B cell (primary cell): ENCODE data around the gene CUBN. TPM values are rescaled to one million over a fixed set of nuclear protein-coding genes. Genes with fewer than 3 reads are reported as not detected.
"Not testable (repeated sequence)": the region's sequence is repeated elsewhere in the genome, so short reads cannot be mapped to it uniquely, and the experiment has no call there.

Experiments used
- ATAC-seq: fragments of 200-7000 bp; cut with Tn5 transposase; one replicate; pipeline ENCODE4 v1.10.0; 2021; ENCODE audit warnings: low read depth, mild to moderate bottlenecking, moderate number of reproducible peaks, moderate library complexity
- CTCF ChIA-PET: fragments of 350-600 bp; sonication (Branson Sonifier 250); formaldehyde crosslinking; loops from one replicate; lab custom pipeline; 2021; ENCODE audit warnings: antibody characterized with exemption, inconsistent platforms; lab: Charles Lee
- POLR2A ChIA-PET: fragments of 350-600 bp; sonication (Branson Sonifier 250); formaldehyde crosslinking; loops from one replicate; lab custom pipeline; 2021; ENCODE audit warnings: antibody characterized with exemption; lab: Charles Lee
- DNase-seq: peaks from one replicate; pipeline ENCODE4 v3.0.0; 2013
- H2AFZ ChIP-seq: 2 replicates; pipeline ENCODE4 v1.6.1; 2012; ENCODE audit warnings: mild to moderate bottlenecking, low read depth, low read length; ENCODE audit not compliant: insufficient read depth, poor library complexity, severe bottlenecking
- H3K27ac ChIP-seq, 2 donors: 1 replicate in 1 of 2; 2 replicates in 1 of 2; pipeline ENCODE4 v1.5.1; 2012 to 2013; ENCODE audit warnings: low read length in 2 of 2, mild to moderate bottlenecking in 2 of 2, moderate library complexity in 1 of 2
- H3K27me3 ChIP-seq, 4 experiments: fragments of 200-600 bp in 1 of 4; sonication (generic) in 1 of 4; replicated peaks in 1 of 4; 1 replicate in 2 of 4; 2 replicates in 2 of 4; pipeline versions ENCODE4 v1.6.1 to v1.7.0; 2013 to 2016; ENCODE audit warnings: low read length in 3 of 4, mild to moderate bottlenecking in 2 of 4, mixed read lengths in 1 of 4, moderate library complexity in 1 of 4; ENCODE audit not compliant: insufficient read depth in 4 of 4, control insufficient read depth in 3 of 4; ENCODE audit errors: control extremely low read depth in 1 of 4
- H3K36me3 ChIP-seq, 2 experiments: replicated peaks in 1 of 2; 1 replicate in 1 of 2; 2 replicates in 1 of 2; pipeline versions ENCODE4 v1.6.1 to v1.7.1; 2013; ENCODE audit warnings: low read length in 1 of 2; ENCODE audit not compliant: insufficient read depth in 2 of 2, control insufficient read depth in 1 of 2; ENCODE audit errors: control extremely low read depth in 1 of 2, extremely low read depth in 1 of 2
- H3K4me1 ChIP-seq, 2 donors: fragments of 200-600 bp in 1 of 2; sonication (generic) in 1 of 2; 1 replicate in 1 of 2; 2 replicates in 1 of 2; pipeline versions ENCODE4 v1.5.1 to v1.6.1; 2013 to 2017; ENCODE audit warnings: low read length in 2 of 2; ENCODE audit not compliant: control insufficient read depth in 2 of 2, insufficient read depth in 2 of 2
- H3K4me2 ChIP-seq: replicated peaks from 2 replicates; pipeline ENCODE3; 2012; ENCODE audit warnings: mild to moderate bottlenecking, low read depth, low read length; ENCODE audit not compliant: poor library complexity, severe bottlenecking
- H3K4me3 ChIP-seq, 5 experiments: fragments of 200-600 bp in 1 of 5; sonication (generic) in 1 of 5; 1 replicate in 3 of 5; 2 replicates in 2 of 5; pipeline versions ENCODE4 v1.5.1 to v1.7.0; 2011 to 2016; ENCODE audit warnings: low read length in 4 of 5, mild to moderate bottlenecking in 4 of 5, low read depth in 2 of 5, control low read depth in 1 of 5, moderate library complexity in 1 of 5; ENCODE audit not compliant: insufficient read depth in 1 of 5; ENCODE audit errors: control extremely low read depth in 1 of 5, extremely low read depth in 1 of 5
- H3K79me2 ChIP-seq: fragments of 200-600 bp; sonication (generic); one replicate; pipeline ENCODE4 v1.6.0; 2016; ENCODE audit warnings: low read length; ENCODE audit not compliant: control insufficient read depth, insufficient read depth
- H3K9ac ChIP-seq: fragments of 200-600 bp; sonication (generic); 2 replicates; pipeline ENCODE4 v1.6.1; 2017; ENCODE audit warnings: mild to moderate bottlenecking, low read length, moderate library complexity
- H3K9me3 ChIP-seq, 3 donors: one replicate each; pipeline versions ENCODE4 v1.6.1 to v1.7.1; 2013; ENCODE audit warnings: low read length in 2 of 3; ENCODE audit not compliant: control insufficient read depth in 2 of 3, insufficient read depth in 1 of 3; ENCODE audit errors: control extremely low read depth in 1 of 3
- H4K20me1 ChIP-seq: 2 replicates; pipeline ENCODE4 v1.6.0; 2012; ENCODE audit warnings: mild to moderate bottlenecking, low read length; ENCODE audit not compliant: insufficient read depth, control insufficient read depth, poor library complexity, severe bottlenecking
- H3K27ac Mint-ChIP-seq: one replicate; pipeline ENCODE4 v1.8.0; 2021; ENCODE audit warnings: mixed read lengths
- H3K27me3 Mint-ChIP-seq: one replicate; pipeline ENCODE4 v1.8.0; 2021; ENCODE audit warnings: mixed read lengths
- H3K4me1 Mint-ChIP-seq: one replicate; pipeline ENCODE4 v1.8.0; 2021; ENCODE audit warnings: mixed read lengths
- H3K4me3 Mint-ChIP-seq: one replicate; pipeline ENCODE4 v1.8.0; 2021; ENCODE audit warnings: mixed read lengths
- H3K9me3 Mint-ChIP-seq: one replicate; pipeline ENCODE4 v1.8.0; 2022; ENCODE audit warnings: mixed read lengths; ENCODE audit not compliant: insufficient read depth
- EZH2 ChIP-seq: IDR thresholded peaks from 2 replicates; pipeline ENCODE4 v1.6.1; 2012; ENCODE audit warnings: borderline replicate concordance, low read depth, mild to moderate bottlenecking, moderate library complexity, low read length; ENCODE audit not compliant: insufficient read depth, poor library complexity, severe bottlenecking
- WGBS: methylation state at CpG from one replicate; pipeline ENCODE4 v1.1.5; 2013; ENCODE audit warnings: missing lambda C conversion rate; ENCODE audit not compliant: insufficient coverage; 5-methylcytosine and 5-hydroxymethylcytosine counted together
- intact Hi-C: fragments of 100-400 bp; cut with micrococcal nuclease; formaldehyde crosslinking; loops from one replicate; pipeline ENCODE4 v1.10.0; 2022
- polyA plus RNA-seq: library from polyadenylated mRNA; depleted of rRNA; stranded (reverse); fragments of >200 nt; gene quantifications from 2 replicates; pipeline ENCODE4 v1.2.3, GENCODE V29; 2012
- total RNA-seq, 2 donors: library from RNA; stranded (reverse); fragments of 120-200 nt in 1 of 2; gene quantifications; 1 replicate in 1 of 2; 2 replicates in 1 of 2; pipeline versions ENCODE4 v1.2.3 to v1.2.4, GENCODE V29; 2013 to 2022
- TF ChIP-seq, protein P1 (sequence below): fragments of 200-600 bp; IDR thresholded peaks from one replicate; pipeline ENCODE4 v1.8.0; 2022; ENCODE audit warnings: antibody characterized with exemption, mild to moderate bottlenecking

Gene CUBN
- total and polyA plus RNA-seq, 2 donors (not counting 1 experiment from before 2014, with no cell fraction given) = 4.2 to 5.7 TPM

DNA sequence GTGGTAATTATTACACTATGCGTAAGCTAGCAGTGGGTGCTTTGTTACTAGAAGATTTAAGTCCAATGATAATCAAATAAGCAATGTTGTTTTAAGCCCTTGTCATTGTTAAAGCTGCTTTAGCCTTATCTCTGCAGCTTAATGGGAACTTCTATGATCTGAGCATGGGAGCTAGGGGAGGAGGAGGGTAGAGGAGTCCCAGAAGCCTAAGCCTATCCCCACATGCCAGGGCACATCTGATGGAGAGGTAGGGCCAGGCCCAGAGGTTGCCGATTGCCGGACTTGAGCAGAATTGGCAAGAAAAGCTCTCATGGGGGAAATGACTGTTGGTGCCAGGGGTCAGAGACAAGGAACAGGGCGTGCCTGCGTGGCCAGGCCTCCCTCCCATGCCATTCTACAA, 13.4 kb downstream of the CUBN start:
- no peak overlapping the region for H3K4me2 ChIP-seq
- H3K4me1 ChIP-seq = no peaks in the 10 kb centered on the region
- TF ChIP-seq EZH2 = no peak
- TF ChIP-seq, protein P1, sequence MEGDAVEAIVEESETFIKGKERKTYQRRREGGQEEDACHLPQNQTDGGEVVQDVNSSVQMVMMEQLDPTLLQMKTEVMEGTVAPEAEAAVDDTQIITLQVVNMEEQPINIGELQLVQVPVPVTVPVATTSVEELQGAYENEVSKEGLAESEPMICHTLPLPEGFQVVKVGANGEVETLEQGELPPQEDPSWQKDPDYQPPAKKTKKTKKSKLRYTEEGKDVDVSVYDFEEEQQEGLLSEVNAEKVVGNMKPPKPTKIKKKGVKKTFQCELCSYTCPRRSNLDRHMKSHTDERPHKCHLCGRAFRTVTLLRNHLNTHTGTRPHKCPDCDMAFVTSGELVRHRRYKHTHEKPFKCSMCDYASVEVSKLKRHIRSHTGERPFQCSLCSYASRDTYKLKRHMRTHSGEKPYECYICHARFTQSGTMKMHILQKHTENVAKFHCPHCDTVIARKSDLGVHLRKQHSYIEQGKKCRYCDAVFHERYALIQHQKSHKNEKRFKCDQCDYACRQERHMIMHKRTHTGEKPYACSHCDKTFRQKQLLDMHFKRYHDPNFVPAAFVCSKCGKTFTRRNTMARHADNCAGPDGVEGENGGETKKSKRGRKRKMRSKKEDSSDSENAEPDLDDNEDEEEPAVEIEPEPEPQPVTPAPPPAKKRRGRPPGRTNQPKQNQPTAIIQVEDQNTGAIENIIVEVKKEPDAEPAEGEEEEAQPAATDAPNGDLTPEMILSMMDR = no peak
- CTCF ChIA-PET = no interaction called here
- H3K4me3 Mint-ChIP-seq = no peak overlapping the region
- no peaks in the 10 kb centered on the region for H3K27me3 ChIP-seq
- no peak overlapping the region for H3K9ac ChIP-seq
- H2AFZ ChIP-seq = no peak overlapping the region
- H3K27me3 Mint-ChIP-seq = no peaks in the 10 kb centered on the region
- H3K4me3 ChIP-seq = no peak overlapping the region
- DNase-seq = no peak
- no peak overlapping the region for H3K27ac Mint-ChIP-seq
- no peaks in the 10 kb centered on the region for H3K9me3 ChIP-seq
- ATAC-seq = no peak
- no peaks in the 10 kb centered on the region for H3K36me3 ChIP-seq
- no CpG with 5 or more reads among the region's 5 CpGs for WGBS
- H3K4me1 Mint-ChIP-seq = no peaks in the 10 kb centered on the region
- no peak overlapping the region for H3K27ac ChIP-seq
- H3K9me3 Mint-ChIP-seq = no peaks in the 10 kb centered on the region
- no peaks in the 10 kb centered on the region for H3K79me2 ChIP-seq
- no peaks in the 10 kb centered on the region for H4K20me1 ChIP-seq
- intact Hi-C loops = no loop called here
- POLR2A ChIA-PET = no interaction called here

DNA sequence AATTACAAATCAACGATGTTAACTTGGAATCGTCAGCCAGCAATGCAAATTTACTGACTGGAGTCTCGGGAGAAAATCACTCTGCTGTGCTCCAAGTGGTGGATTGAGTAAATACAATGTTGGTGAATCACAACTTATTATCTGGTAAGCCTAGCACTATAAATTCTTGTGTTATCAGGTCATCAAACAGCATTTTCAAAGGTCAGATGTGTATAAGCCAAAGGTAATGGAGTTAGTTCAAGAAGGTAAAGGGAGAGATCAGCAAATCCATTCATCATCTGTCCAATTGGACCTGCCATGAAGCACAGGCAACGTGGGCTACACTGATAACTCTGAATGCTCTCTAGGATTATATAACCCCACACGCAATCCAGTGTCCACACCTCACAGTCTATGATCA, 13.9 kb downstream of the CUBN start:
- Mint-ChIP-seq H3K27ac (no peak overlapping the region), H3K27me3 (no peaks in the 10 kb centered on the region), H3K4me1 (no peaks in the 10 kb centered on the region), H3K9me3 (no peaks in the 10 kb centered on the region), H3K4me3 (no peak overlapping the region)
- Histone ChIP-seq H3K36me3 (no peaks in the 10 kb centered on the region), H3K4me1 (no peaks in the 10 kb centered on the region), H3K9ac (no peak overlapping the region), H3K4me3 (no peak overlapping the region), H3K27me3 (no peaks in the 10 kb centered on the region), H3K27ac (no peak overlapping the region), H3K9me3 (no peaks in the 10 kb centered on the region), H2AFZ (no peak overlapping the region), H4K20me1 (no peaks in the 10 kb centered on the region), H3K79me2 (no peaks in the 10 kb centered on the region), H3K4me2 (no peak overlapping the region)
- CTCF ChIA-PET = no interaction called here
- POLR2A ChIA-PET = no interaction called here
- intact Hi-C loops = no loop called here
- WGBS = 83% methylated on average over 1 of the region's 5 CpGs
- TF ChIP-seq, protein P1 = no peak
- no peak for TF ChIP-seq EZH2
- DNase-seq = no peak
- ATAC-seq = no peak

DNA sequence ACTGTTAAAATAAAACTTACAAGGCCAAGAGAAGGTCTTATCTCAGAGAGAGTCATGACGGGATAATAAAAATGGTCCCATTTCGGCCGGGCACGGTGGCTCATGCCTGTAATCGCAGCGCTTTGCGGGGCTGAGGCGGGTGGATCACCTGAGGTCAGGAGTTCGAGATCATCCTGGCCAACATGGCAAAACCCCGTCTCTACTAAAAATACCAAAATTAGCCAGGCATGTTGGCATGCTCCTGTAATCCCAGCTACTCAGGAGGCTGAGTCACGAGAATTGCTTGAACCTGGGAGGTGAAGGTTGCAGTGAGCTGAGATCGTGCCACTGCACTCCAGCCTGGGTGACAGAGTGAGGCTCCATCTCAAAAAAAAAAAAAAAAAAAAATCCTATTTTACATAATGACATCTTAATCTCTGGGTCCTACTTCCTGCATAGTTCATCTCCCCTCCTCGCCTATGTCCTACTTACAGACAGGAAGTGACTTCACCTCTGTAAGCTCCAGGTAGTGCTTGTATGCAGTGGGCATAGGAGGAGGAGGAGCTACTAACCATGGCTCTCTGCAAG, 14.7 kb downstream of the CUBN start:
- H3K27me3 ChIP-seq, POLR2A ChIA-PET, H4K20me1 ChIP-seq, CTCF ChIA-PET, H3K4me1 ChIP-seq, DNase-seq, H3K4me3 ChIP-seq, H3K9me3 Mint-ChIP-seq, H3K27me3 Mint-ChIP-seq, H3K36me3 ChIP-seq, H3K9ac ChIP-seq, H3K4me1 Mint-ChIP-seq, ATAC-seq, H3K4me2 ChIP-seq, H3K9me3 ChIP-seq, H3K4me3 Mint-ChIP-seq, H2AFZ ChIP-seq, intact Hi-C loops, H3K79me2 ChIP-seq, H3K27ac ChIP-seq, H3K27ac Mint-ChIP-seq: not testable (repeated sequence)
- WGBS = 97% methylated on average over 8 of the region's 13 CpGs
